HG03558 (cell line): ENCODE data around the gene VAPB.

Source experiments
- ATAC-seq: cut with Tn5 transposase; IDR thresholded peaks from one replicate; pipeline ENCODE4 v1.9.1; 2021; ENCODE audit warnings: moderate number of reproducible peaks; ENCODE audit not compliant: unreplicated experiment; ENCODE audit errors: extremely low read depth

Gene VAPB

GRCh38 chr20:58377017-58377416 is 12.0 kb upstream of the VAPB start:
- ATAC-seq = no peak

GRCh38 chr20:58377766-58378401 is 11.1 kb upstream of the VAPB start:
- no peak for ATAC-seq

GRCh38 chr20:58378704-58379103 is 10.3 kb upstream of the VAPB start:
- ATAC-seq = no peak

GRCh38 chr20:58381627-58382026 is 7.4 kb upstream of the VAPB start:
- ATAC-seq = no peak

- ATAC-seq = no peak
Measured at GRCh38 chr20:58382096-58382495, 6.9 kb upstream of the VAPB start.

- ATAC-seq = no peak
Measured at GRCh38 chr20:58384821-58385220, 4.2 kb upstream of the VAPB start.

- ATAC-seq = no peak
Measured at GRCh38 chr20:58388028-58388601, 914 bp upstream of the VAPB start.

GRCh38 chr20:58389324-58389967 is 417 bp downstream of the VAPB start:
- peak; percentile 13 for ATAC-seq

- no peak for ATAC-seq
Measured at GRCh38 chr20:58389968-58390658, 1.1 kb downstream of the VAPB start.

- no peak for ATAC-seq
Measured at GRCh38 chr20:58390659-58391035, 1.6 kb downstream of the VAPB start.

GRCh38 chr20:58392286-58392685 is 3.3 kb downstream of the VAPB start:
- ATAC-seq = no peak

- no peak for ATAC-seq
Measured at GRCh38 chr20:58393299-58393698, 4.3 kb downstream of the VAPB start.

GRCh38 chr20:58394801-58395200 is 5.8 kb downstream of the VAPB start:
- no peak for ATAC-seq

- ATAC-seq = no peak
Measured at GRCh38 chr20:58395604-58396003, 6.6 kb downstream of the VAPB start.

- no peak for ATAC-seq
Measured at GRCh38 chr20:58397429-58397828, 8.4 kb downstream of the VAPB start.

GRCh38 chr20:58398254-58398653 is 9.2 kb downstream of the VAPB start:
- ATAC-seq = no peak

- no peak for ATAC-seq
Measured at GRCh38 chr20:58399926-58400325, 10.9 kb downstream of the VAPB start.

GRCh38 chr20:58401162-58401561 is 12.1 kb downstream of the VAPB start:
- no peak for ATAC-seq

GRCh38 chr20:58402305-58402704 is 13.3 kb downstream of the VAPB start:
- ATAC-seq = no peak

GRCh38 chr20:58402827-58403226 is 13.8 kb downstream of the VAPB start:
- ATAC-seq = peak; percentile 59

- no peak for ATAC-seq
Measured at GRCh38 chr20:58403272-58403671, 14.2 kb downstream of the VAPB start.
